Caco-2 (cell line): ENCODE results near the gene SMTNL1. TPM values are rescaled to one million over a fixed set of nuclear protein-coding genes. Genes with fewer than 3 reads are reported as not detected.

Experiments used
- BruUV-seq: library from RNA; stranded (reverse); fragments of 400-500 nt; replicated peaks from 2 replicates; lab custom pipeline; 2021; lab: Mats Ljungman, UMichigan
- CTCF ChIA-PET: fragments of 300-600 bp; sonication (Branson Sonifier 250); formaldehyde crosslinking; loops from one replicate; lab custom pipeline; 2022; ENCODE audit warnings: antibody characterized with exemption; lab: Charles Lee
- POLR2A ChIA-PET: fragments of 300-600 bp; sonication (Branson Sonifier 250); formaldehyde crosslinking; loops from one replicate; lab custom pipeline; 2022; ENCODE audit warnings: antibody characterized with exemption; lab: Charles Lee
- DNase-seq, 2 experiments: peaks; one replicate each; pipeline versions ENCODE4 v3.0.0 to v3.0.0-alpha.2; 2020 to 2022
- H3K27me3 ChIP-seq: replicated peaks from 2 replicates; pipeline ENCODE4 v1.6.0; 2011; ENCODE audit warnings: low read length; ENCODE audit not compliant: control insufficient read depth, insufficient read depth
- H3K36me3 ChIP-seq: 2 replicates; pipeline ENCODE4 v1.5.1; 2011; ENCODE audit warnings: low read length; ENCODE audit not compliant: control insufficient read depth, insufficient read depth
- H3K4me1 ChIP-seq: fragments of 250-450 bp; sonication (Bioruptor Pico); 2 replicates; pipeline ENCODE4 v1.5.1; 2020; ENCODE audit warnings: mild to moderate bottlenecking
- H3K4me3 ChIP-seq: 2 replicates; pipeline ENCODE4 v1.5.1; 2011; ENCODE audit warnings: low read depth, mild to moderate bottlenecking, control low read depth, low read length
- H3K9me3 ChIP-seq: fragments of 250-450 bp; sonication (Bioruptor Pico); 2 replicates; pipeline ENCODE4 v1.5.1; 2020; ENCODE audit warnings: mild to moderate bottlenecking, moderate library complexity
- H3K27ac Mint-ChIP-seq: one replicate; pipeline ENCODE4 v1.8.0; 2022; ENCODE audit warnings: mixed read lengths; ENCODE audit not compliant: unreplicated experiment
- H3K27me3 Mint-ChIP-seq: one replicate; pipeline ENCODE4 v1.8.0; 2022; ENCODE audit warnings: mixed read lengths; ENCODE audit not compliant: insufficient read depth, unreplicated experiment
- H3K36me3 Mint-ChIP-seq: one replicate; pipeline ENCODE4 v1.8.0; 2022; ENCODE audit warnings: mild to moderate bottlenecking, mixed read lengths; ENCODE audit not compliant: insufficient read depth, unreplicated experiment
- H3K4me1 Mint-ChIP-seq: one replicate; pipeline ENCODE4 v1.8.0; 2022; ENCODE audit warnings: low read depth, mixed read lengths; ENCODE audit not compliant: unreplicated experiment
- H3K4me3 Mint-ChIP-seq: one replicate; pipeline ENCODE4 v1.8.0; 2022; ENCODE audit warnings: mild to moderate bottlenecking, moderate library complexity, mixed read lengths; ENCODE audit not compliant: unreplicated experiment
- H3K9me3 Mint-ChIP-seq: one replicate; pipeline ENCODE4 v1.8.0; 2022; ENCODE audit warnings: mixed read lengths; ENCODE audit not compliant: unreplicated experiment
- CTCF ChIP-seq, 2 experiments: fragments of 200-600 bp in 1 of 2; IDR thresholded peaks; 1 replicate in 1 of 2; 2 replicates in 1 of 2; pipeline versions ENCODE4 v1.5.1 to v1.8.0; 2011 to 2022; ENCODE audit warnings: antibody characterized with exemption in 1 of 2, control low read depth in 1 of 2, inconsistent platforms in 1 of 2, low read depth in 1 of 2, low read length in 1 of 2, mild to moderate bottlenecking in 1 of 2, moderate library complexity in 1 of 2; ENCODE audit not compliant: insufficient read depth in 1 of 2, severe bottlenecking in 1 of 2, unreplicated experiment in 1 of 2
- intact Hi-C: fragments of 100-400 bp; cut with micrococcal nuclease; formaldehyde crosslinking; loops from one replicate; pipeline ENCODE4 v1.10.0; 2022; ENCODE audit not compliant: unreplicated experiment
- total RNA-seq: library from RNA; stranded (reverse); gene quantifications from 2 replicates; pipeline ENCODE4 v1.2.3, GENCODE V29; 2022

The SMTNL1 gene
- total RNA-seq, 1 experiment from 2014 or later, result 0.18 TPM

- H3K27me3 ChIP-seq, result no peaks in the 10 kb centered on the region
- ChIA-PET CTCF (no interaction called here), POLR2A (no interaction called here)
- H3K36me3 ChIP-seq, result no peaks in the 10 kb centered on the region
- H3K36me3 Mint-ChIP-seq, result no peaks in the 10 kb centered on the region
- H3K27ac Mint-ChIP-seq, result no peak overlapping the region
- peaks cover 5% of the 10 kb centered on the region for H3K4me1 Mint-ChIP-seq
- H3K27me3 Mint-ChIP-seq, result no peaks in the 10 kb centered on the region
- H3K4me1 ChIP-seq, result no peaks in the 10 kb centered on the region
- no peak overlapping the region for H3K4me3 Mint-ChIP-seq
- no TSS peak for BruUV-seq
- TF ChIP-seq CTCF (IDR thresholded peaks at IDR 0.05; ENCODE audit: insufficient read depth in 1 of 2, low read depth in 1 of 2, low read length in 1 of 2, severe bottlenecking in 1 of 2, unreplicated experiment in 1 of 2), result no peak
- DNase-seq, result no peak
- H3K9me3 Mint-ChIP-seq, result no peaks in the 10 kb centered on the region
- no peaks in the 10 kb centered on the region for H3K9me3 ChIP-seq
- no peak overlapping the region for H3K4me3 ChIP-seq
- intact Hi-C loops, result no loop called here
Observed at GRCh38 chr11:57574061-57574460, 36.7 kb downstream of the SMTNL1 start.

DNA sequence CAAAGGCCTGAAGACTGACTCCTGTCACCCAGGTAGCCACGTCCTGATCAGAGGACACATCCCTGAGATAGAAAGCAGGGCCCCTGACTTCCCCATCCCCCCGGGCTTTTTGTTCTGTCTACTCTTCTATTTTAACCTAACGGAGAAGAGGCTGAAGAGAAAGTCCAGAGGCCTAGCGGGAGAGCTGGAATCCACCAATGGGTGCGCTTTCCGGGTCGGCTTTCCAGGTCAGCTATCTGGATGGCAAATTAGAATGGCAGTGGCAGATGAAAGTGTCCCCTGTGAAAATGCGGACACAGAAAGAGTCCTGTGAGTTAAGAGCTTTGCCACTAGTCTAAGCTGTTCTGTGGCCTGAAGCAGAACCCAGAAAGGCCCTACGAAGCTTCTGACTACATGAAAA lies 46.9 kb downstream of the SMTNL1 start:
- Mint-ChIP-seq H3K4me3 (no peak overlapping the region), H3K9me3 (no peaks in the 10 kb centered on the region), H3K27ac (no peak overlapping the region), H3K4me1 (no peaks in the 10 kb centered on the region), H3K27me3 (no peaks in the 10 kb centered on the region), H3K36me3 (no peaks in the 10 kb centered on the region)
- no peak overlapping the region for H3K4me3 ChIP-seq
- no peak for DNase-seq
- ChIA-PET CTCF (interaction anchor here (1.0 kb wide), 1 partner anchor 16 kb away, joined by 4 read pairs; no protein-coding TSS in a partner anchor), POLR2A (no interaction called here)
- no peaks in the 10 kb centered on the region; the same call in none of the 2 replicates for H3K9me3 ChIP-seq
- no peaks in the 10 kb centered on the region for H3K36me3 ChIP-seq
- intact Hi-C loops, result no loop called here
- 0 out of 2 replicates have a peak, but pooled peaks cover 5% of the 10 kb centered on the region for H3K4me1 ChIP-seq
- H3K27me3 ChIP-seq, result no peaks in the 10 kb centered on the region
- TF ChIP-seq CTCF (IDR thresholded peaks at IDR 0.05; ENCODE audit: insufficient read depth in 1 of 2, low read depth in 1 of 2, low read length in 1 of 2, severe bottlenecking in 1 of 2, unreplicated experiment in 1 of 2), result no peak
- no TSS peak for BruUV-seq

- Histone ChIP-seq H3K36me3 (no peaks in the 10 kb centered on the region), H3K4me3 (no peak overlapping the region), H3K9me3 (no peaks in the 10 kb centered on the region; the same call in none of the 2 replicates), H3K27me3 (no peaks in the 10 kb centered on the region), H3K4me1 (0 out of 2 replicates have a peak, but pooled peaks cover 5% of the 10 kb centered on the region)
- no peaks in the 10 kb centered on the region for H3K9me3 Mint-ChIP-seq
- BruUV-seq, result no TSS peak
- H3K27ac Mint-ChIP-seq, result no peak overlapping the region
- POLR2A ChIA-PET, result no interaction called here
- no peaks in the 10 kb centered on the region for H3K4me1 Mint-ChIP-seq
- no peak overlapping the region for H3K4me3 Mint-ChIP-seq
- intact Hi-C loops, result no loop called here
- no peak for TF ChIP-seq CTCF (IDR thresholded peaks at IDR 0.05; ENCODE audit: insufficient read depth in 1 of 2, low read depth in 1 of 2, low read length in 1 of 2, severe bottlenecking in 1 of 2, unreplicated experiment in 1 of 2)
- no peaks in the 10 kb centered on the region for H3K27me3 Mint-ChIP-seq
- DNase-seq, result no peak
- H3K36me3 Mint-ChIP-seq, result no peaks in the 10 kb centered on the region
- CTCF ChIA-PET, result interaction anchor here (0.7 kb wide), 1 partner anchor 55 kb away, joined by 3 read pairs; no protein-coding TSS in a partner anchor
Observed at GRCh38 chr11:57585301-57585700, 47.9 kb downstream of the SMTNL1 start.
